Measurements from ENCODE around the gene CFI. TPM values are rescaled to one million over a fixed set of nuclear protein-coding genes. Genes with fewer than 3 reads are reported as not detected.

Gene CFI
- polyA plus RNA-seq, 3 donors, result not detected

DNA sequence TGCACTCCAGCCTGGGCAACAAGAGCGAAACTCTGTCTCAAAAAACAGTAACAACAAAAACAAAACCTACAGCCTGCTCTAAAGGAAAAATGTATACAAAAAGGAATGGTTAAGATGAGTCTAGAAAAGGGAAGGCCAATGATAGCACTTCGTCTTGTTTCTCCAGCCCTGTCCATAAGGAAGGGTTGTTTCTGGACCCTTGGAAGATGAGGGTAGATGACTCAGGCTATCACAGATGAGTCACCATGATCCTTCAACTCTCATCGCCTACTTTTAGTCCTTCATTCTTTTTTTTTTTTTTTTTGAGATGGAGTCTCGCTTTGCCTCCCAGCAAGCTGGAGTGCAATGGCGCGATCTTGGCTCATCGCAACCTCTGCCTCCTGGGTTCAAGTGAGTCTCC is 80.8 kb downstream of the CFI start:
- Histone ChIP-seq H3K9ac (ENCODE audit: insufficient read depth, low read length, poor library complexity, severe bottlenecking) (no peak overlapping the region), H3K79me2 (ENCODE audit: insufficient read depth, low read length) (no peaks in the 10 kb centered on the region), H3K27ac (ENCODE audit: low read depth in 1 of 2, low read length in 2 of 2) (no peak overlapping the region), H3K27me3 (ENCODE audit: control insufficient read depth in 2 of 2, insufficient read depth in 2 of 2, low read length in 2 of 2) (no peaks in the 10 kb centered on the region), H3K9me3 (replicated peaks in 1 of 2; ENCODE audit: control insufficient read depth in 1 of 2, insufficient read depth in 1 of 2, low read length in 2 of 2) (no peaks in the 10 kb centered on the region), H2AFZ (ENCODE audit: insufficient read depth, low read depth, low read length, poor library complexity, severe bottlenecking) (no peak overlapping the region), H3K4me1 (ENCODE audit: control insufficient read depth in 1 of 2, insufficient read depth in 2 of 2, low read length in 2 of 2) (peaks cover 0 to 4% of the 10 kb centered on the region in 2 donors), H3K4me3 (replicated peaks in 1 of 3; ENCODE audit: low read depth in 2 of 3, low read length in 3 of 3) (no peak overlapping the region), H4K20me1 (ENCODE audit: insufficient read depth, low read length) (no peaks in the 10 kb centered on the region), H3K36me3 (replicated peaks in 1 of 2; ENCODE audit: control insufficient read depth in 1 of 2, insufficient read depth in 2 of 2, low read length in 2 of 2) (peaks cover 4% of the 10 kb centered on the region in 2 donors), H3K4me2 (replicated peaks; ENCODE audit: extremely low read depth, low read length, poor library complexity, severe bottlenecking) (no peak overlapping the region)
- DNase-seq, result no peak
- peaks cover 4 to 11% of the 10 kb centered on the region in 2 donors for H3K36me3 Mint-ChIP-seq
- intact Hi-C loops (cut with micrococcal nuclease), result no loop called here
- 97% methylated on average over 4 of the region's 7 CpGs for whole genome bisulfite sequencing (ENCODE audit: insufficient coverage)
- peaks cover 0 to 3% (median 0%) of the 10 kb centered on the region in 7 donors for H3K9me3 Mint-ChIP-seq
- peaks cover 0 to 1% (median 0%) of the 10 kb centered on the region in 3 donors for H3K27me3 Mint-ChIP-seq (ENCODE audit: low read depth in 3 of 3)
- H3K4me1 Mint-ChIP-seq, result peaks cover 9% of the 10 kb centered on the region
- H3K27ac Mint-ChIP-seq, result no peak overlapping the region
- no peak overlapping the region for H3K4me3 Mint-ChIP-seq
- TF ChIP-seq, protein P1, sequence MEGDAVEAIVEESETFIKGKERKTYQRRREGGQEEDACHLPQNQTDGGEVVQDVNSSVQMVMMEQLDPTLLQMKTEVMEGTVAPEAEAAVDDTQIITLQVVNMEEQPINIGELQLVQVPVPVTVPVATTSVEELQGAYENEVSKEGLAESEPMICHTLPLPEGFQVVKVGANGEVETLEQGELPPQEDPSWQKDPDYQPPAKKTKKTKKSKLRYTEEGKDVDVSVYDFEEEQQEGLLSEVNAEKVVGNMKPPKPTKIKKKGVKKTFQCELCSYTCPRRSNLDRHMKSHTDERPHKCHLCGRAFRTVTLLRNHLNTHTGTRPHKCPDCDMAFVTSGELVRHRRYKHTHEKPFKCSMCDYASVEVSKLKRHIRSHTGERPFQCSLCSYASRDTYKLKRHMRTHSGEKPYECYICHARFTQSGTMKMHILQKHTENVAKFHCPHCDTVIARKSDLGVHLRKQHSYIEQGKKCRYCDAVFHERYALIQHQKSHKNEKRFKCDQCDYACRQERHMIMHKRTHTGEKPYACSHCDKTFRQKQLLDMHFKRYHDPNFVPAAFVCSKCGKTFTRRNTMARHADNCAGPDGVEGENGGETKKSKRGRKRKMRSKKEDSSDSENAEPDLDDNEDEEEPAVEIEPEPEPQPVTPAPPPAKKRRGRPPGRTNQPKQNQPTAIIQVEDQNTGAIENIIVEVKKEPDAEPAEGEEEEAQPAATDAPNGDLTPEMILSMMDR (IDR thresholded peaks at IDR 0.05), result no peak

DNA sequence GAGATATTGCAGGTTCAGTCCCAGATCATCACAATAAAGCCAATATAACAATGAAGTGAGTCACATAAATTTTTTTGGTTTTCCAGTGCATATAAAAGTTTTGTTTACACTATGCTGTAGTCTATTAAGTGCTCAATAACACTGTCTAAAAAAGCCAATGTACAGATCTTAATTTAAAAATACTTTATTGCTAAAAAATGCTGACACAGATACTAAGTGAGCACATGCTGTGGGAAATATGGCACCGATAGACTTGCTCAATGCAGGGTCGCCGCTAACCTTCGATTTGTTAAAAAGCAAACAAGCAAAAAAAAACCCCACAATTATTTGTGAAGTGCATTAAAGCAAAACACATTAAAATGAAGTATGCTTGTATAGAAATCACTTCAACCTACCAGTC is 82.2 kb downstream of the CFI start:
- H3K9ac ChIP-seq (ENCODE audit: insufficient read depth, low read length, poor library complexity, severe bottlenecking), result no peak overlapping the region
- no peaks in the 10 kb centered on the region for H4K20me1 ChIP-seq (ENCODE audit: insufficient read depth, low read length)
- no CpG with 5 or more reads among the region's 4 CpGs for WGBS (ENCODE audit: insufficient coverage)
- TF ChIP-seq, protein P1 (IDR thresholded peaks at IDR 0.05), result no peak
- DNase-seq, result no peak
- Mint-ChIP-seq H3K36me3 (peaks cover 4 to 11% of the 10 kb centered on the region in 2 donors), H3K4me1 (peaks cover 9% of the 10 kb centered on the region), H3K4me3 (no peak overlapping the region), H3K27me3 (ENCODE audit: low read depth in 3 of 3) (peaks cover 0 to 1% (median 0%) of the 10 kb centered on the region in 3 donors), H3K9me3 (peaks cover 0 to 3% (median 0%) of the 10 kb centered on the region in 7 donors), H3K27ac (no peak overlapping the region)
- H3K79me2 ChIP-seq (ENCODE audit: insufficient read depth, low read length), result no peaks in the 10 kb centered on the region
- no peak overlapping the region for H3K4me3 ChIP-seq (replicated peaks in 1 of 3; ENCODE audit: low read depth in 2 of 3, low read length in 3 of 3)
- no peaks in the 10 kb centered on the region for H3K9me3 ChIP-seq (replicated peaks in 1 of 2; ENCODE audit: control insufficient read depth in 1 of 2, insufficient read depth in 1 of 2, low read length in 2 of 2)
- intact Hi-C loops (cut with micrococcal nuclease), result no loop called here
- no peak overlapping the region for H2AFZ ChIP-seq (ENCODE audit: insufficient read depth, low read depth, low read length, poor library complexity, severe bottlenecking)
- H3K4me1 ChIP-seq (ENCODE audit: control insufficient read depth in 1 of 2, insufficient read depth in 2 of 2, low read length in 2 of 2), result peaks cover 0 to 4% of the 10 kb centered on the region in 2 donors
- H3K27ac ChIP-seq (ENCODE audit: low read depth in 1 of 2, low read length in 2 of 2), result no peak overlapping the region
- H3K27me3 ChIP-seq (ENCODE audit: control insufficient read depth in 2 of 2, insufficient read depth in 2 of 2, low read length in 2 of 2), result no peaks in the 10 kb centered on the region
- H3K4me2 ChIP-seq (replicated peaks; ENCODE audit: extremely low read depth, low read length, poor library complexity, severe bottlenecking), result no peak overlapping the region
- peaks cover 4 to 5% of the 10 kb centered on the region in 2 donors for H3K36me3 ChIP-seq (replicated peaks in 1 of 2; ENCODE audit: control insufficient read depth in 1 of 2, insufficient read depth in 2 of 2, low read length in 2 of 2)

Data from CD14-positive monocyte (primary cell).